Neuron (in vitro differentiated cells): ENCODE results near the gene FARP1.

Source experiments
- H2AFZ ChIP-seq: one replicate; pipeline ENCODE4 v1.6.1; 2013; ENCODE audit warnings: low read depth, mild to moderate bottlenecking, inconsistent platforms, low read length, moderate library complexity
- H3K27me3 ChIP-seq: one replicate; pipeline ENCODE4 v1.6.1; 2013; ENCODE audit warnings: low read length; ENCODE audit not compliant: insufficient read depth
- H3K36me3 ChIP-seq: one replicate; pipeline ENCODE4 v1.6.1; 2013; ENCODE audit warnings: low read length; ENCODE audit not compliant: insufficient read depth
- H3K4me1 ChIP-seq: one replicate; pipeline ENCODE4 v1.6.1; 2013; ENCODE audit warnings: low read length; ENCODE audit not compliant: insufficient read depth
- H3K4me3 ChIP-seq: 2 replicates; pipeline ENCODE4 v1.5.1; 2013; ENCODE audit warnings: mild to moderate bottlenecking, low read length, moderate library complexity
- H3K9me3 ChIP-seq: one replicate; pipeline ENCODE4 v1.6.1; 2013; ENCODE audit warnings: low read length

FARP1 gene

DNA sequence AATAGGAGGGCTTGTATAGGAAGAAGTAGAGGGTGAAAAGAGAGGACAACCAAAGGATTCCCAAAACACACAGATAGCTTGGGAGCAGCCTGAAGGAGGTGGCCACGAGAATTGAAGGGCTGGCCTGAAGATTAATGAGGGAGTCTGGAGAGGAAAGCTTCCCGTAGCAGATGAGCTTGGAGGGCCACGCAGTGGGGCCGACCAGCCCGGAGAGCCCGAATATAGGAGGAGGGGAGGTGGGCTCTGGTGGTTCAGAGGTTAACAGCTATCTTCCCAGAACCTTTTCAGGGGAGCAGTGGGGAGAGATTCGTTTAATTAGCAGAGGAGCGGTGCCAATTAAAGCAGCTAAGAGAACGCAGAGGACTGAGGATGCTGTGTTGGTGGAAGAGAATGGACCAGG lies 279.2 kb downstream of the FARP1 start:
- Histone ChIP-seq H3K36me3 (peaks cover 42% of the 10 kb centered on the region), H2AFZ (no peak overlapping the region), H3K4me1 (no peaks in the 10 kb centered on the region), H3K27me3 (no peaks in the 10 kb centered on the region), H3K4me3 (no peak overlapping the region), H3K9me3 (peaks cover 4% of the 10 kb centered on the region)

DNA sequence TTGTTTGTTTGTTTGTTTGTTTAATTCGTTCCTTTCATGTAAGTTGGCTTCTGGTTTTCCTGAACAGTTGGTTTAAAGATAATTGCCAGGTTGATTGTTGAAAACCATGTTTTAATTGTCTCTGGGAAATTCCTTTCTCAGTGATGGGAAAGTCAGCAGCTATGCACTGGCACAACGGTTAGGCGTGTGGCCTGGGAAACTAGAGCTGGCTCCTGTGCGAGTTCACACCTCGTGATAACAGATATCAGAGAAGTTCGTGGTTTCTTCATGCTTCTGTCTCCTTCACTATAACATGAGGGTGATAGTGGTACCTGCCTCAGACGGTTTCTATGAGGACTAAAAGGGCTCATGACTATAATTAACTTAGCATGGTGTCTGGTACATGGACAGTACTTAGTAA lies 280.5 kb downstream of the FARP1 start:
- Histone ChIP-seq H2AFZ (no peak overlapping the region), H3K36me3 (peaks cover 48% of the 10 kb centered on the region), H3K27me3 (no peaks in the 10 kb centered on the region), H3K9me3 (no peaks in the 10 kb centered on the region), H3K4me1 (no peaks in the 10 kb centered on the region), H3K4me3 (no peak overlapping the region)

GRCh38 chr13:98427331-98427995 lies 284.6 kb downstream of the FARP1 start:
- Histone ChIP-seq H3K36me3 (peaks cover 58% of the 10 kb centered on the region), H3K27me3 (no peaks in the 10 kb centered on the region), H3K9me3 (no peaks in the 10 kb centered on the region), H2AFZ (no peak overlapping the region), H3K4me1 (no peaks in the 10 kb centered on the region), H3K4me3 (no peak overlapping the region)

- H3K36me3 ChIP-seq, result peaks cover 55% of the 10 kb centered on the region
Measured at GRCh38 chr13:98428256-98428966, 285.5 kb downstream of the FARP1 start.

GRCh38 chr13:98429081-98429480 lies 286.2 kb downstream of the FARP1 start:
- no peak overlapping the region for H3K4me3 ChIP-seq
- no peaks in the 10 kb centered on the region for H3K9me3 ChIP-seq
- no peaks in the 10 kb centered on the region for H3K4me1 ChIP-seq
- H3K27me3 ChIP-seq, result no peaks in the 10 kb centered on the region
- no peak overlapping the region for H2AFZ ChIP-seq
- peaks cover 54% of the 10 kb centered on the region for H3K36me3 ChIP-seq

More at GRCh38 chr13:98428256-98428966, 285.5 kb downstream of the FARP1 start:
- H3K9me3 ChIP-seq, result no peaks in the 10 kb centered on the region
- no peaks in the 10 kb centered on the region for H3K27me3 ChIP-seq
- no peak overlapping the region for H3K4me3 ChIP-seq
- H3K4me1 ChIP-seq, result no peaks in the 10 kb centered on the region
- H2AFZ ChIP-seq, result no peak overlapping the region

DNA sequence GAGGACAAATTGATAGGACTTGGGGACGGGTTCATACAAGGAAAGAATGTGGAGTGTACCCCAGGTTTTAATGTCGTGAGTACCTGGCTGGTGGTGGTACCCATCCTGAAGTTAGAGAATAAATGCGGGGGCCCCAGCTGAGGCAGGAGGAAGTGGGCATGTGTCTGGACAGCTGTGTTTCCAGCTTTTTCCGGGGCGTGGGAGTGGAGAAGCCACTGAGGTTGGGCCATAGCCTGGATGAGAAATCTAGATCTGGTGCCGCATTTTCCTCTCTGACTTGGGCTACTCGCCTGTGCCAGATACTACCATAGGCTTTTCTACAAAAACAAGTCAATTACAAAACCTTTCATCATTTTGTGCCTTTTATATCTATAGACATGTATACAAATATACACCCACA lies 286.6 kb downstream of the FARP1 start:
- Histone ChIP-seq H3K9me3 (no peaks in the 10 kb centered on the region), H3K36me3 (peaks cover 50% of the 10 kb centered on the region), H3K4me3 (no peak overlapping the region), H3K4me1 (no peaks in the 10 kb centered on the region), H3K27me3 (no peaks in the 10 kb centered on the region), H2AFZ (no peak overlapping the region)

DNA sequence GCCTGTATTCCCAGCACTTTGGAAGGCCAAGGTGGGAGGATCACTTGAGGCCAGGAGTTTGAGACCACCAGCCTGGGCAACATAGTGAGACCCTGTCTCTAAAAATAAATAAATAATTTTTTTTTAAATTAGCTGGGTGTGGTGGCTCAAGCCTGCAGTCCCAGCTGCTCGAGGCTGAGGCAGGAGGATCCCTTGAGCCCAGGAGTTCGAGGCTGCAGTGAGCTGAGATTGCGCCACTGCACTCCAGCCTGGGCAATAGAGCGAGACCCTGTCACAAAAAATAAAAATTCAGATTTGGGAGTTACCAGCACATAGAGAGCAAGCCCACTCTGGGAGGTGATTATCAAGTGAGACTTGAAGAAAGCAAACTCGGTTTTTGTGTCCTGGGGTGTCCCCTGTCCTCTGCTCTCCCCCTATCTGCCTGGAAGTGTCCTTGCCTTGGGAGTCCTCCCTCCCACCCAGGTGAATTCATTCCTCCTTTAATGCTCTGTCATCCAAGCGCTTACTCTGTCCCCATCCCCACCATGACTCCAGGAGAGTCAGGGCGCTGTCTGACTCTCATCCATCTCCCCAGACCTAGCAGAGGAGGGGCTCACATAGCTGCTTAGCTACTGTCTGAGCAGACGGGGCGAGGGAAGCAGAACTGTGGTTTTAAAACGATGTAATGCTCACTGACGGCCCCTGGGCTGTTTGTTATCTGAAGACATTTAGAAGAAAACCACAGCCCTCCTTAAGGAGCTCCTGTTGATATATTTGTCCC lies 287.3 kb downstream of the FARP1 start:
- no peaks in the 10 kb centered on the region for H3K4me1 ChIP-seq
- H3K4me3 ChIP-seq, result no peak overlapping the region
- peaks cover 48% of the 10 kb centered on the region for H3K36me3 ChIP-seq

DNA sequence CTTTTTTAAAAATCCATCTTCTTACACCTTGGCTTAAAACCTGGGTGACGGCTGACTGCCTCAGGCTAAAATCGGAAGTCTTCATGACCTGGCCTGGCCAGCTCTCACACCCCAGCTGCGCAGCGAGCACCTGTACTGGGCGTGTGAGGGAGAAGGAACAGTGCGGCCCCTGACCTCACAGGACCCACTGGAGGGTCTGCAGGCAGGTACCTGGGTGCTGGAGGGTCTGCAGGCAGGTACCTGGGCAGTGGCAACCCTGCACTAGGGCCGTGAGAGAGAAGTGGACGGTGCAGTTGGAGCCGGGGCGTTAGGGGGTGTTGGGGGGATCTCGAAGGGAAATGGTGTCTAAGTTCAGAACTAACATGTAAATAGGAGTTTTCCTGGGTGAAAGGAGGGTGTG lies 289.7 kb downstream of the FARP1 start:
- Histone ChIP-seq H3K27me3 (no peaks in the 10 kb centered on the region), H3K4me3 (no peak overlapping the region), H3K4me1 (no peaks in the 10 kb centered on the region), H3K36me3 (peaks cover 51% of the 10 kb centered on the region), H2AFZ (no peak overlapping the region), H3K9me3 (no peaks in the 10 kb centered on the region)

More for the DNA sequence above, 287.3 kb downstream of the FARP1 start:
- no peaks in the 10 kb centered on the region for H3K27me3 ChIP-seq
- H2AFZ ChIP-seq, result no peak overlapping the region
- H3K9me3 ChIP-seq, result no peaks in the 10 kb centered on the region

- no peaks in the 10 kb centered on the region for H3K4me1 ChIP-seq
- H3K27me3 ChIP-seq, result no peaks in the 10 kb centered on the region
- H2AFZ ChIP-seq, result no peak overlapping the region
- peaks cover 46% of the 10 kb centered on the region for H3K36me3 ChIP-seq
- H3K9me3 ChIP-seq, result no peaks in the 10 kb centered on the region
- H3K4me3 ChIP-seq, result no peak overlapping the region
Measured at GRCh38 chr13:98433654-98434053, 290.8 kb downstream of the FARP1 start.

DNA sequence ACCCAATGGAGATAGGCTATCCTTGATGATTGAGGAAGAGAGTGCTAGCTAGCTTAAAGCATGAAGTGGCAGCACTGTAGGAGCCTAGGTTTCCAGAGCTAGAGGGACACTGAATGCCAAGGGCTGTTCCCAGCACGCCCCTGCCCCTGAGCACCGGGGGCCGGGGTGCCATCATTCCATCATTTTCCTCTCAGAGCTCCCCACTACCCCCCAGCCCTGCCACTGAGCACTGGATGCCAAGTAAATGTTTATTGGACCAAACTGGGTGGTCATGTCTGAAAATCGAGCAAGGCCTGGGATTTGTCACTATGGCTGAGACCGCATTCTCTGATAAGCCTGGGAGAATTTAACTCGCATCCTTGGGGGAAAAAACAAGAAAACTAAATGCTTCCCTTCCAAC lies 291.2 kb downstream of the FARP1 start:
- H3K27me3 ChIP-seq, result no peaks in the 10 kb centered on the region
- no peak overlapping the region for H2AFZ ChIP-seq
- H3K36me3 ChIP-seq, result peaks cover 47% of the 10 kb centered on the region
- no peaks in the 10 kb centered on the region for H3K9me3 ChIP-seq
- no peak overlapping the region for H3K4me3 ChIP-seq
- no peaks in the 10 kb centered on the region for H3K4me1 ChIP-seq

GRCh38 chr13:98435376-98435775 lies 292.5 kb downstream of the FARP1 start:
- H3K4me3 ChIP-seq, result no peak overlapping the region
- no peak overlapping the region for H2AFZ ChIP-seq
- no peaks in the 10 kb centered on the region for H3K27me3 ChIP-seq
- H3K36me3 ChIP-seq, result peaks cover 60% of the 10 kb centered on the region
- no peaks in the 10 kb centered on the region for H3K4me1 ChIP-seq
- no peaks in the 10 kb centered on the region for H3K9me3 ChIP-seq

GRCh38 chr13:98436233-98436910 lies 293.5 kb downstream of the FARP1 start:
- Histone ChIP-seq H2AFZ (no peak overlapping the region), H3K36me3 (peaks cover 63% of the 10 kb centered on the region), H3K4me1 (no peaks in the 10 kb centered on the region), H3K4me3 (no peak overlapping the region), H3K9me3 (no peaks in the 10 kb centered on the region), H3K27me3 (no peaks in the 10 kb centered on the region)
